ENCODE measurements around the gene SEC23A.
A peak's percentile ranks its signal among the peaks of the same experiment; 100 is the strongest.
"Not testable (repeated sequence)": the region's sequence is repeated elsewhere in the genome, so short reads cannot be mapped to it uniquely, and the experiment has no call there.

The SEC23A gene

GRCh38 chr14:39029789-39030188 lies 73.2 kb downstream of the SEC23A start:
- DNase-seq (ENCODE audit: low spot score) = no peak

- DNase-seq (ENCODE audit: low spot score) = no peak
Measured at GRCh38 chr14:39028620-39029019, 74.4 kb downstream of the SEC23A start.

DNA sequence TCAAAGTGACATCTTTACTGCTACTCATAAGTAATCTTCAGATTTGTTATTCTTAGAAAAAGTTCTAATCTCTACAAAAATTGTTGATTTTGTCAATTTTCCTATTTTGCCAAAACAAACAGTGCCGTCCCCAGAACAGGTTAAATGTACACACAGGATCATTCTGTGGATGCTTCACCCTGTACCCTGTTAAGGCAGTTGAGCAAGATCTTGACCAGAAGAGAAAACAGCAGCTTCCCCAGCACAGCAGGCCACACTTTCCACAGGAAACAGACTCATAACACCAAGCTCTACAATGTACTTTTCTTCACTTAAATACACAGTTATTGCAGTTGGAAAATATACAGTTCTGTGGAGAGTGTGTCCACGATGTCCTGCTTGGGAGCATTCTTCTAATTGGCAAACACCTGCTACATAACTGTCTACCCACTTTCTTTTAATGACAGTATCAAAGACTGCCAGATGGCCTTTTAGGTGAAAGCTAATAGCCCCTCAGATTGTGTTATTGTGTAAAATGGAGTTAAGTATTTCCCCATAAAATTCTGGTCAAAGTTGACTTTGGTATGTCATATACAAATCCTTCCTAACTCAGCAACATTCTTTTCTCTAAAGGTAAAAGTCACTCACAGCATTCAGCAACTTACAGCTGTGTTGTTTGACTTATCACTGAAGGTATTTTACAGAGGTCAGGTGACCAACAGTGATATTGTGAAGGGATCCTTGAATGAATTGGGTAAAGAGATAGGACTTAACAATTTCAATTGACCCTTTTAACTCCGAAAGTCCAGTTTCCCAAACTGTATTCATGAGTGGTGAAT lies 77.0 kb downstream of the SEC23A start:
- DNase-seq (ENCODE audit: low spot score) = no peak

DNA sequence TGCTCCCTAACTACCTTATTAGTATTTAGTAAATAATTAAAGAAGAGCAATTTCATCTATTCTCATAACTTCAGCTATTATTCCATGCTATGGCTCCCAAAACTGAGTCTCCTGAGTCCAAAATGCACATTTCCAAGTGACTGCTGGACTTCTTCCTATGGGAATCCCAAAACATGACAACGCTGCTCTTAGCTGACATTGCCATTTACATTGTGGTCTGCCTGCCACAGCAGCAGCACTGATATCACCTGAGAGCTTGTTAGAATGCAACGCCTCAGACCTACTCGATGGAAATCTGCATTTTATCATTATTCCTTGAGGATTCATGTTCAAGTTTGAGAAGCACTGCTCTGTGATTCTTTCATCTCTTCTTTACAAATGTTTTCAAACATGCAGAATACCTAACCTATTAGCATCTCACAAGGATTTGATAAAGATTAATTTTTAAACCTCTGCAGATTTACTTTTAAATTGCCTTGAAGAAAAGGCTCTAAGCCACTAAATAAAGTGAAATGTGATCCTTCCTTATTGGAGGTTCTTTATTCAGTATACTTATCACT lies 77.7 kb downstream of the SEC23A start:
- DNase-seq (ENCODE audit: low spot score) = no peak

DNA sequence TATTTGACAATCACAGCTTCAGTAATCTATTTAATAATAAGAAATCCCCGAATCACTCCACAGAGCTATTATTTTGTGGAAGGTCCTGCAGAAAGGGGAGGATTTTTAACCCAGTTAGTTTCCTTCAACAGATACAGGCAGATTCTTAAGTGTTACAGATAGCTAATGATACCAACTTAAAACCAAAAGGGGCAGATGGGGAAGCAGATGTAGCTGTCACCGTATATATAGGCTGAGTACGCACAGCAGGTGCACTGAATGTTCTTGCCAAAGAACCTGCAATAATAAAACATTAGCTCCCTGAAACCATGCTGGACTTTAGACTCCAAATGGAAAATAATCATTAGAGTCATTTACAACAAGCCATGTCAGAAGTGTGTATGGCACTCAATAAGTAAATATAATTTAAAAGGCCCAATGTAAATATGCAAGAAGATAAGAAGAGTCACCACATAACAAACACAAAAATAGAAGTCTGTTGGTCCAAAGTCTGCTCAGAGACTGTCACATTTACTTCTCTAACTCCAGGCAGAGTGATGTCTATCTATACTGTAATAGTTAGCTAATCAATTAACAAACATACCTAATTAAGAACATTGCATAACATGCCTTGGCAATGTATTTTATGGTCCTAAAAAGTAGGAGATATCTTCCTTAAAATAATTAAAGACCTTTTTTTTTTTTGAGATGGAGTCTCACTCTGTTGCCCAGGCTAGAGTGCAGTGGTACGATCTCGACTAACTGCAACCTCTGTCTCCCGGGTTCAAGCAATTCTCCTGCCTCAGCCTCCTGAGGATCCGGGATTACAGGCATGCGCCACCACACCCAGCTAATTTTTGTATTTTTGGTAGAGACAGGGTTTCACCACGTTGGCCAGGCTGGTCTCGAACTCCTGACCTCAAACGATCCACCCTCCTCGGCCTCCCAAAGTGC lies 78.8 kb downstream of the SEC23A start:
- DNase-seq (ENCODE audit: low spot score) = no peak

DNA sequence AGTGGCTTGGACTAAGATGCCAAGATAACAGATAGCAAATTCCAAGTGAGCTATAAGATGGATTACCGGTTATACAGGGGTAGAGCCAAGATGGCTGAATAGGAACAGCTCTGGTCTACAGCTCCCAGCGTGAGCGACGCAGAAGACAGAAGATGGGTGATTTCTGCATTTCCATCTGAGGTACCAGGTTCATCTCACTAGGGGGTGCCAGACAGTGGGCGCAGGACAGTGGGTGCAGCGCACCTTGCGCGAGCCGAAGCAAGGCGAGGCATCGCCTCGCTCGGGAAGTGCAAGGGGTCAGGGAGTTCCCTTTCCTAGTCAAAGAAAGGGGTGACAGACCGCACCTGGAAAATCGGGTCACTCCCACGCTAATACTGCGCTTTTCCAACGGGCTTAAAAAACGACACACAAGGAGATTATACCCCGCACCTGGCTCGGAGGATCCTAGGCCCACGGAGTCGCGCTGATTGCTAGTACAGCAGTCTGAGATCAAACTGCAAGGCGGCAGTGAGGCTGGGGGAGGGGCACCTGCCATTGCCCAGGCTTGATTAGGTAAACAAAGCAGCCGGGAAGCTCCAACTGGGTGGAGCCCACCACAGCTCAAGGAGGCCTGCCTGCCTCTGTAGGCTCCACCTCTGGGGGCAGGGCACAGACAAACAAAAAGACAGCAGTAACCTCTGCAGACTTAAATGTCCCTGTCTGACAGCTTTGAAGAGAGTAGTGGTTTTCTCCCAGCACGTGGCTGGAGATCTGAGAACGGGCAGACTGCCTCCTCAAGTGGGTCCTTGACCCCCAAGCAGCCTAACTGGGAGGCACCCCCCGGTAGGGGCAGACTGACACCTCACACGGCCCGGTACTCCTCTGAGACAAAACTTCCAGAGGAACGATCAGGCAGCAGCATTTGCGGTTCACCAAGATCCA lies 85.7 kb downstream of the SEC23A start:
- not testable (repeated sequence) for DNase-seq (ENCODE audit: low spot score)

DNA sequence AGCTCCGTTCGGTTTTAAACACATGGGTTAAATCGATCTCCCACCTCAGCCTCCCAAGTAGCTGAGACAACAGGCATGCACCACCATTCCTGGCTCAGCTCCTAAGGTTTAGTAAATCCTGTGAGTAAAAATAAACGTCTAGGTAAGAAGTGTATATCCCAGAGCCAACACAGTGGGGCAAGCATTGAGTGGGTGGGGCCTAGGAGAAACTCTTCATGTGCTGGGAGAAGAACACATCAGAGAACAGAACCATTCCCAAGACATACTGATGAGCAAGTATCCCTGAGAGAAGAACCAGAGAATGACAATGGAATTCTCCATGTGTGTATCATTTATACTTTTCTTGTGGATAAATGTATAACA lies 86.3 kb downstream of the SEC23A start:
- no peak for DNase-seq (ENCODE audit: low spot score)

DNA sequence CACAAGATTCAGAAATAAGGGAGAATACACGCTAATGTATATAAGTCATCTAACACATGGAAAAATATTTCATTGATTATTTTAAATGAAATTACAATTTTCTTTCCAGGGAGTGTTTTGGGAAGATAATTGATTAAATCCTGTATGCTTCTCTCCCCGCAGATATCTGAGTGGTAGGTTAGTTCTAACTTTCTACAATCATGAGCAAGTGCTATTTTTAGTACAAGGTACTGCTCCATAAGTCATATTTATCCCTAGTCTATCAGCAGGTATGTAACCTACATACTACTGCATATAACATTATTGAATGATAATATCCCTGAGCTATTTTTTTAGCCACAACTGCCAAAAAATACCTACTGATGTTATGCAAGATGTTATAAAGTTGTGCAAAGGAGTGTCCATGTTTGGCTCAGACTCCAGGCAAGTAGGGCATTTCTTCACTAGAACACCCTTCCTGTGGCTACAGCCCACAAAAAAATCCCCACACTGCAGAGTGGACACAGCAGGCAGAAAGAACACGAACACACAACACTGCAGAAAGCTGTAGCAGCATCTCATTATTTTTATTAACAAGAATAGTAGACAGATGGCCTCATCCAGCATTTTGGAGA lies 87.0 kb downstream of the SEC23A start:
- no peak for DNase-seq (ENCODE audit: low spot score)

- DNase-seq (ENCODE audit: low spot score) = peak; percentile 19
Measured at GRCh38 chr14:39015360-39015961, 87.6 kb downstream of the SEC23A start.

DNA sequence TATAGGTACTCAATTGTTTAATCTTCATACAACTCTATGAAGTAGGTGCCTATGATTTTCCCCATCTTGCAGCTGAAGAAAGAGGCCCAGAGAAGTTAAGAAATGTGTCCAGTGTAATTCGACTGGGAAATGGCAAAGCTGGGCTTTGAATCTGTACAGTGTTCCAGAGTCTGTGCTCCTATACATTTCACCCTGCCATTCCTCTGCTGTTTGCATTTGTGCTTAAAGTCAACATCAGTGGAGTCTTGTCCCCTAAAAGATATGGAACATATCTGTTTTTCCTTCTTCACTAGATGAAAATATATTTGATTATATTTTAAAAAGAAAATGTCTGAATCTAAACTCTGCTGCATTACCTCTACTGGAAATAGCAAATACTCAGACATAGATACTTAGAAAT lies 88.6 kb downstream of the SEC23A start:
- no peak for DNase-seq (ENCODE audit: low spot score)

DNA sequence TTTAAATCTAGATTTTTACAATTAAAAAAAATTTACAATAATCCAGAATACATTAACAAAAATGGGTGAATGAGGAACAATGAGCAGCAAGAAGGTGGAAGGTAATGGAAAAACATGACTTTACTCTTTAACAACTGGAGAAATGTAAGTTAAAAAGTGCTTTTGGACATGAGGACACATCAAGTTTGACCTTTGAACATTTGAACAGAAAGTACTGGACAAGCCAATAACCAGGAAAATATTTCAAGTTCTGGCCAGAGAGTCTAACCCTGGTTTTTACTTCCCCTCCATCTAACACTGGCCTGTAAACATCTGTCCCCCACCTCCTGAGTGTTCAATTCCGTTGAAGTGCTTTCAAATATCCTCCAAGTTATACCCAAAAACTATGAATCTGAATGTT lies 94.1 kb downstream of the SEC23A start:
- DNase-seq (ENCODE audit: low spot score) = not testable (repeated sequence)

DNA sequence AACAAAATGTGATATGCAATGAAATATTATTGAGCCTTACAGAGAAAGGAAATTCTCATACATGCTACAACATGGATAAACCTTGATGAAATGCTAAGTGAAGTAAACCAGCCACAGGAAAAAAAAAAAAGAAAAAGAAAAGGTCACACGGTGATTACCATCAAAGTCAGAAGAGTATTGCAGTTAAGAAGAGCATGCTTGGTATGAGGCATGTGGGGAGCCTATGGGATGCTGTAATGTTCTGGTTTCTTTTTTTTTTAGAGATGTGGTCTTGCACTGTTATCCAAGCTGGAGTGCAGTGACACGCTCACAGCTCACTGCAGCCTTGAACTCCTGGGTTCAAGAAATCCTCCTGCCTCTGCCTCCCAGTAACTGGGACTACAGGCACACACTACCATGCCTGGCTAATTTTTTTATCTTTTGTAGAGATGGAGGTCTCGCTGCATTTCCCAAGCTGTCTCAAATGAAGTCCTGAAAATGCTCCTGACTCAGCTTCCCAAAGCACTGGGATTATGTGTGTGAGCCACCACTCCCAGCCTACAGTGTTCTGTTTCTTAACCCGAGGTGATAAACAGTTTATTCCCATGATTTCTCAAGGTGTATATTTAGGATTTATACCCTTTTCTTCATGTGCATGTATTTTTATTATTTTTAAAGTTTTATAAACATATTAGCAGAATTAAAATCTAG lies 96.2 kb downstream of the SEC23A start:
- DNase-seq (ENCODE audit: low spot score) = no peak

- DNase-seq (ENCODE audit: low spot score) = no peak
Measured at GRCh38 chr14:39005044-39005880, 97.8 kb downstream of the SEC23A start.

DNA sequence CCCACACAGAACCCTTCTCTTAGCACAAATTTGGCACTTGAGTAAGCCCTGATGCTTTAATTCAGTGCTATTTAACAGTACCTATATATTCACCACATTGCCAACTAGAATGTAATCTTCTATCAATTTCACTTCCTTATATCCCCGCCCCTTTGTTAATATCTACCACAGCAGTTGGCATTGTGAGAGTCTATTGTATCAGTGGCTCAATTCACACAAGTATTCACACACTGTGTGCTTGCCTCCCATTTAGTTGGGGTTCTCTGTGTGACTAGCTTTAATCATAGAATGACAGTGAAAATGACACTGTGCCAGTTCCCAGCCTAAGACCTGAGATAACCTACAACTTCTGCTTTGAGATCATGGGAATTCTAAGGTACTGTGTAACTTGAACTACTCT lies 103.1 kb downstream of the SEC23A start:
- DNase-seq (ENCODE audit: low spot score) = no peak

DNA sequence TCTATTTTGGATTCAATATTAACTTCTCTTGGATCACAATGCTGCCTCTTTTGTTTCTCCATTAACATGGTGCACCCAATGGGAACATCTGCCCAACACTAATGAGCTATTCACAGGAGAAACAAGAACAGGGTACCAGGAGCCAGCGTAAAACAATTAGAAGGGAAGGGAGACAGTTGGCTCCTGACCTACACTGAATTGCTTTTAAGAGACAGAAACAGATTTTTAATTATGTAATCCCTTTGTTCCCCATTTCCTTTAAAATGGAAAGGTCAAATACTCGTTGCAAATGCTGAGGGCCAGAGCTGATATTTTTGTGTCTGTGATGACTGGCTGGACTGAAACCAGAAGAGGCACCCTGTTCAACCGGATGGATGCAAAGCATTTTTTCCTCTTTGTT lies 108.3 kb downstream of the SEC23A start:
- no peak for DNase-seq (ENCODE audit: low spot score)

DNA sequence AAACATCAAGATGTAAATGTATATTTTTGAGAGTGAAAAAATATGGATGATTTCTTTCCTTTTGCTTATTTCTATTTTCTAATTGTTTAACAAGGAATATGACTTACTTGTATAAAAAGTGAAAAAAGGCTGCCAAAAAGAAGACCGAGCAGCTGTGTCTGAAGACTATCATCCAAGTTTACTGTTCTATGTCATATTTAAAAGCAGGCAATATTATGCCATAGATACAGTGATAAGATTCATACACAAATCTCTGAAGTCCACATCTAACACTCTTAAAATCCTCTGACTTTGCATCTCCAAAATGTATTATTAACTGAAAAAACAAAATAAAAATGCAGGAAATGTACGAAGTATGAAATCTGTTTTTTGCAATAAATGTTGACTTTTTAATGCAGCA lies 109.1 kb downstream of the SEC23A start:
- DNase-seq (ENCODE audit: low spot score) = no peak

DNA sequence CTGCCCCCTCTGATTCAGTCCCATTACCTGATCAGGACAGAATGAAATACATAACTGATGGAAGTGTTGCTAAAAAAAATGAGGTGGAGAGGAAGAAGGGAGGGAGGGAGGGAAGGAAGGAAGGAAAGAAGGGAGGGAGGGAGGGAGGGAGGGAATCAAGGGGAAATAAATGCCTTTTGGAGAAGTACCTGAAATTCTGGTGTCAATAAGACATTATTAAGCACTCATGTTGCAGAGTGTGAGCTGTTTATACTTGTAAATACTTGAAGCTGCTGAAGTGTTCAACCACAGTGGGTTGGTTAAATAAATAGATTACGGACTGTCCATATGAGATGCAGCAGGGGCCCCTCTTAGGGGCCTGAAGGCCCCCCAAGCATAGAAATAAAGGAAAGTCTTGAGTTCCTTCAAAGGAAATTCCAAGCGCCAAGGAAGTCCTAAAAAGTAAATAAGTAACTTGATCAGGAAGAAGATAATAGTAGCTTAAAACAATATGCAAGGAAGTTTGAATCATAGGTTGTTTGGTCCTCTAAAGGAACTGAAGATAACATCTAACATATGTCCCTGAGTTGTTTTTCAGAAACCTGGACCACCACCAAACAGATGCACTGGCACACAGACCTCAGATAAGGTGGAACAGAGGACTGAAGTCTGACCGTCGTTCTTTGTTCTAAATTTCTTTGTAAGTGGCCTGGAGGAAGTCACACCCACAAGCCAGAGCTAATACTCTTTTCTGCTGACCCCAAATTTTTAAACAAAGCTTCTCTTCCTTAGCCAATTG lies 110.8 kb downstream of the SEC23A start:
- no peak for DNase-seq (ENCODE audit: low spot score)

- no peak for DNase-seq (ENCODE audit: low spot score)
Measured at GRCh38 chr14:38991299-38991698, 111.7 kb downstream of the SEC23A start.

All from CD4-positive, alpha-beta T cell treated with Interleukin-15 for 4 hours (primary cell).